H1 (cell line): Measurements from ENCODE around the gene SPOP.

Experiments used
- BRCA1 ChIP-seq: IDR thresholded peaks from 2 replicates; pipeline ENCODE4 v1.6.1; 2012; ENCODE audit warnings: low read depth, low read length, improper control_type of control experiment
- CTCF ChIP-seq, 3 experiments: IDR thresholded peaks; 1 replicate in 2 of 3; 2 replicates in 1 of 3; pipeline versions ENCODE4 v1.5.1 to v1.6.1; 2011; ENCODE audit warnings: low read length in 3 of 3, mild to moderate bottlenecking in 3 of 3, inconsistent platforms in 2 of 3, low read depth in 1 of 3, moderate library complexity in 1 of 3; ENCODE audit not compliant: insufficient read depth in 1 of 3; ENCODE audit errors: control extremely low read depth in 1 of 3
- EP300 ChIP-seq, 2 experiments: IDR thresholded peaks; 1 replicate in 1 of 2; 2 replicates in 1 of 2; pipeline ENCODE4 v1.6.1; 2011 to 2012; ENCODE audit warnings: low read depth in 2 of 2, low read length in 2 of 2, mild to moderate bottlenecking in 2 of 2, borderline replicate concordance in 1 of 2, inconsistent platforms in 1 of 2, moderate library complexity in 1 of 2
- EZH2 ChIP-seq: fragments of 200-600 bp; sonication (generic); IDR thresholded peaks from 2 replicates; pipeline ENCODE4 v1.7.1; 2012; ENCODE audit warnings: low read depth, mild to moderate bottlenecking, moderate library complexity, low read length, inconsistent platforms; ENCODE audit not compliant: severe bottlenecking
- KDM1A ChIP-seq: fragments of 200-600, 300-600 bp; sonication (generic); IDR thresholded peaks from 2 replicates; pipeline ENCODE4 v1.7.1; 2016; ENCODE audit warnings: mild to moderate bottlenecking, low read length, borderline replicate concordance
- NRF1 ChIP-seq: IDR thresholded peaks from 2 replicates; pipeline ENCODE4 v1.6.1; 2011; ENCODE audit warnings: mild to moderate bottlenecking, low read depth, low read length, improper control_type of control experiment
- POLR2A ChIP-seq, 2 experiments: IDR thresholded peaks; 1 replicate in 1 of 2; 2 replicates in 1 of 2; pipeline ENCODE4 v1.6.1; 2011; ENCODE audit warnings: low read depth in 2 of 2, low read length in 2 of 2, mild to moderate bottlenecking in 2 of 2; ENCODE audit errors: control extremely low read depth in 1 of 2
- POLR2AphosphoS5 ChIP-seq: IDR thresholded peaks from 2 replicates; pipeline ENCODE4 v1.6.1; 2011; ENCODE audit warnings: low read depth, low read length
- TAF1 ChIP-seq: IDR thresholded peaks from 2 replicates; pipeline ENCODE4 v1.6.1; 2011; ENCODE audit warnings: mild to moderate bottlenecking, low read depth, low read length
- TEAD4 ChIP-seq: IDR thresholded peaks from 2 replicates; pipeline ENCODE4 v1.6.1; 2012; ENCODE audit warnings: low read depth, low read length, inconsistent platforms, mixed read lengths

GRCh38 chr17:49708515-49709183, 30.8 kb upstream of the SPOP start:
- TF ChIP-seq KDM1A (no peak), BRCA1 (no peak), TEAD4 (no peak), EZH2 (no peak), NRF1 (no peak), CTCF (IDR thresholded peaks at IDR 0.05; ENCODE audit: control extremely low read depth in 1 of 3, insufficient read depth in 1 of 3, low read depth in 1 of 3, low read length in 3 of 3) (no peak), TAF1 (no peak), EP300 (IDR thresholded peaks at IDR 0.05; ENCODE audit: borderline replicate concordance in 1 of 2, low read depth in 2 of 2, low read length in 2 of 2) (no peak), POLR2AphosphoS5 (no peak), POLR2A (IDR thresholded peaks at IDR 0.05; ENCODE audit: control extremely low read depth in 1 of 2, low read depth in 2 of 2, low read length in 2 of 2) (no peak)
